Activated CD4-positive, alpha-beta T cell treated with anti-CD3 and anti-CD28 coated beads for 4 hours (primary cell): ENCODE measurements around the gene PARP9.
A peak's percentile ranks its signal among the peaks of the same experiment; 100 is the strongest.
"Not testable (repeated sequence)": the region's sequence is repeated elsewhere in the genome, so short reads cannot be mapped to it uniquely, and the experiment has no call there.

ENCODE experiments used
- DNase-seq, 2 donors: peaks; one replicate each; pipeline ENCODE4 v3.0.0-alpha.2; 2020

Gene PARP9

DNA sequence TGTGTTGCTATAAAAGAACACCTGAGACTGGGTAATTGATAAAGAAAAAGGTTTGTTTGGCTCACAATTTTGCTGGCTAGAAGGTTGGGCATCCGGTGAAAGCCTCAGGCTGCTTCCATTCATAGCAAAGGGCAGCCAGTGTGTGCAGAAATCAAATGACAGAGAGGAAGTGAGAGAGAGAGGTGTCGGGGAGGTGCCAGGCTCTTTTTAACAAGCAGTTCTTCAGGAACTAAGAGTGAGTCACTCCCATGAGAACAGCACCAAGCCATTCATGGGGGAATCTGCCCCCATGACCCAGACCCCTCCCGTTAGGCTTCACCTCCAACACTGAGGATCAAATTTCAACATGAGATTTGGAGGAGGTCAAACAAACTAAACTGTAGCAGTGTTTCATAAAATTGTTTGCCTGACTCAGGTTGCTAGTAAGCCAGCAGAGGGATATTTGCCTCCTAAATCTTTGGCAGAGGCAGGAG is 8.9 kb upstream of the PARP9 start:
- peak; percentile 22 to 37 for DNase-seq

DNA sequence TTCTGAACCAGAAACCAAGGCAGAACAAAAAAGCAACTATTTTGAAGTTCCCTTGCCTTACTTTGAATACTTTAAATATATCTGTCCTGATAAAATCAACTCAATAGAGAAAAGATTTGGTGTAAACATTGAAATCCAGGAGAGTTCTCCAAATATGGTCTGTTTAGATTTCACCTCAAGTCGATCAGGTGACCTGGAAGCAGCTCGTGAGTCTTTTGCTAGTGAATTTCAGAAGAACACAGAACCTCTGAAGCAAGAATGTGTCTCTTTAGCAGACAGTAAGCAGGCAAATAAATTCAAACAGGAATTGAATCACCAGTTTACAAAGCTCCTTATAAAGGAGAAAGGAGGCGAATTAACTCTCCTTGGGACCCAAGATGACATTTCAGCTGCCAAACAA is 4.7 kb upstream of the PARP9 start:
- no peak for DNase-seq

DNA sequence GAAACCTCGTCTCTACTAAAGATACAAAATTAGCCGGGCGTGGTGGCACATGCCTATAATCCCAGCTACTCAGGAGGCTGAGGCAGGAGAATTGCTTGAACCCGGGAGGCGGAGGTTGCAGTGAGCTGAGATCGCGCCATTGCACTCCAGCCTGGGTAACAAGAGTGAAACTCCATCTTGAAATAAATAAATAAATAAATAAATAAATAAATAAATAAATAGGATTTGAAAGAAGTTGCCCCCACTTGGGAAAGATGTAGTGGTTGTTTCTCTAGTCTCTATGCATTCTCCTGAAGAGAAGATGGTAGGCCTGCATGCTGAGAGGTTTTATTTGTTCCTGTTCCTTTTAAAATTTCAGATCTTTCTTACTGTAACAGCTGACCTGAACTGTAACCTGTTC is 4.0 kb upstream of the PARP9 start:
- not testable (repeated sequence) for DNase-seq

DNA sequence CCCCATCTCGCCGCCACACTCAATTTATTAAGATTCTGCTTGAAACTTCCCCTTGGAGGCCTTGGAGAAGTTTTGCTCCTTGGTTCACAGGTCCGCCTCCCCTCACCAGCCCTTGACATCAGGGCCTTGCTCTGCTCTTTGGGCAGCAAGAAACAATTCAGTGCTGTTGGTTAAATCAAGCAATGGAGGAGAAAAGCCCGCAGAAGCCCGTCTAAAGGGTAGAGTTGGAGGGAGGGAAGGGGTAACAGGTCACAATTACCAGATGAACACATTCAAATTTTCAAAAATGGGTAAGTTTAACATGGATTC is 429 bp downstream of the PARP9 start:
- peak; percentile 20 to 21 for DNase-seq

DNA sequence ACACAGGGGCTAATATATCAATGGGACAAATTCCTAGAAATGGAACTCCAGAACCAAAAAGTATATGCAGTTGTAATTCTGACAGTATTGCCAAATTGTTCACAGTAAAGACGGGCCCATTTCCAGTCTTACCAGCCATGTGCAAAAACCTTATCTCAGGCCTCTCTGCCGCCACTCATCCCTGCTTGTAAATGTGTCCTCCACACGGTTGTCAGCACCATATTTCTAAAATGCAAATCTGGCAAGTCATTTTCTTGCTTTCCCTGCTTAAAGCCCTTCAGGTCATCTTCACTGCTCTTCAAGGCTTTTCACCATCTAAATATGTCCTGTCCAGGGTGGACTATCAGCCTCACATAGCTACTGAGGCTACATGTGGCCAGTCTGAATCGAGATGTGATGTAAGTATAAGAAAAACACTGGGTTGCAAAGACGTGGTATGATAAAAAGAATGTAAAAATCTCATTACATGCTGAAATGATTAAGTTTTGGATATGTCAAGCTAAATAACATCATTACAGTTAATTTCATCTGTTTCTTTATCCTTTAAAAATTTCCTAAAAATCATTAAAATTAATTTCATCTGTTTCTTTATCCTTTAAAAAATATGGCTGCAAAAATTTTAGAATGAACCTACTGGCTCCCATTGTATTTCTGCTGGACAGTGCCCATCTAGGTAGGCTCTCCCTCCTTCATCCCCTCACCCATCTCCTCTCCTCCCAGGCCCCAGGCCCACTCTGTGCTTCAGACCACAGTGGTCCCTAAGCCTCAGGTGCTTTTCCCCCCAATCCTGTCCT is 980 bp downstream of the PARP9 start:
- DNase-seq: no peak

DNA sequence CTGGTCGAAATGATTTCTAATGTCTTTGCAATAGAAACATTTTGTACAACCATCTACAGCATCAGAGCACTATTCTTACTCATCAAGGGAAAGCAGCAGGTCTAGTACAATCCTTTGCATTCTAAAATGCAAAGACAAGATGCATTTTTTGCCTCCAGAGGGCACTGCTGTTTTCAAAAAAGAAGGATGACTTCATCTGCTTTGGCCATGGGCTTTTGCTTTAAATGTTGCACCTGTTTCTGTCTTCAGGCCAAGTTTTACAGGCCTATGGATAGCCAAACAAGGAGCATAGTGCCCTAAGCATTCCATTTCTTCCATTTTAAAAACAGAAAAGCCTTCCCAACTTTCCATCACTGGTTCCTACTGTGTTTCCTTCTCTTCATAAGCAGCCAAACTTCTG is 3.4 kb downstream of the PARP9 start:
- peak; percentile 51 to 72 for DNase-seq

DNA sequence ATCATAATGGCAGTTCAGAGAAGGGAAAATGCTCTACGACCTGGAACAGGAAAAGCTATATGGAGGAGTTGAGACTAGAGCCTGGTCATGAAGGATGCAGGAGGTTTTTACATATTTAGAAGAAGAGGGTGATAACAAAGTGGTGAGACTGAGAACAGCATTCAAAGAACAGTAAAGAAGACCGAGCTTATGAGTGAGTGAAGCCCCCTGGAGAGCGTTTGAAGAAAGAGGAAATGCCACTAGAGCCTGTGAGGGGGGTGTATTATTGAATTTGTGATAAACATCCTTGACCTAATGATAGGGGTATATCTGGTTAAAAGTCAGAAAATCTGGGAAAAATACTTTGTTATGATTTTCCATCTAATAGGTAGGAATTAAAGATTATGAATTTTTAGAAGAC is 4.2 kb downstream of the PARP9 start:
- no peak for DNase-seq

DNA sequence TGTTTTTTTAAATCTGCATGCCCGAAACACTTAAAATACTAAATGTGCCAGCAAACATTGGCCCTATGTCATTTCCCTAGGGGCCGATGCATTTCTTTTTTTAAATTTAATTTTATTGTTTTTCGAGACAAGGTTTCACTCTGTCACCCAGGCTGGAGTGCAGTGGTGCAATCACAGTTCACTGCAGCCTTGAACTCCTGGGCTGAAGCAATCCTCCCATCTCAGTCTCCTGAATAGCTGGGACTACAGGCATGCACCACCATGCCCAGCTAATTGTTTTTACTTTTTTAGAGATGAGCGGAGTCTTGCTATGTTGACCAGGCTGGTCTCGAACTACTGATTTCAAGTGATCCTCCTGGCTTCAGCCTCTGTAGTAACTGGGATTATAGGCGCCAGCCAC is 5.5 kb downstream of the PARP9 start:
- DNase-seq: no peak

DNA sequence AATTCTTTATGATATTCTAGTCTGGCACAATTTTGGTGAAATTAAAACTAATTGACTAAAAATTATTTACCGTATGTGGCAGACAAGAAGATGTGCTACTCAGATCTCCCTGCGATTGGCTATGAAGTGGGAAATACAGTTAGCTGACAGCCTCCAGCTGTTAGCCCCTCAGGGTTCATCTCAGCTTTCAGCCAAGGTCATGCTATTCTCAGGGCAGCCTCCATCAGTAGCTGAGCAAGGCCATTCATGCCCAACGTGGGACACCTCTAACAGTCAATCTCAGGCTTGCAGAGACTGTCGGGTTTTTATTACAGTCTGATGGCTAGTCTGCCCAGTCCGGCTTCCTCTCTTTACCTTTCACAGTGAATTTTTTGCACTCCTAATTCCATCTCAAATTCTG is 6.7 kb downstream of the PARP9 start:
- DNase-seq: no peak

DNA sequence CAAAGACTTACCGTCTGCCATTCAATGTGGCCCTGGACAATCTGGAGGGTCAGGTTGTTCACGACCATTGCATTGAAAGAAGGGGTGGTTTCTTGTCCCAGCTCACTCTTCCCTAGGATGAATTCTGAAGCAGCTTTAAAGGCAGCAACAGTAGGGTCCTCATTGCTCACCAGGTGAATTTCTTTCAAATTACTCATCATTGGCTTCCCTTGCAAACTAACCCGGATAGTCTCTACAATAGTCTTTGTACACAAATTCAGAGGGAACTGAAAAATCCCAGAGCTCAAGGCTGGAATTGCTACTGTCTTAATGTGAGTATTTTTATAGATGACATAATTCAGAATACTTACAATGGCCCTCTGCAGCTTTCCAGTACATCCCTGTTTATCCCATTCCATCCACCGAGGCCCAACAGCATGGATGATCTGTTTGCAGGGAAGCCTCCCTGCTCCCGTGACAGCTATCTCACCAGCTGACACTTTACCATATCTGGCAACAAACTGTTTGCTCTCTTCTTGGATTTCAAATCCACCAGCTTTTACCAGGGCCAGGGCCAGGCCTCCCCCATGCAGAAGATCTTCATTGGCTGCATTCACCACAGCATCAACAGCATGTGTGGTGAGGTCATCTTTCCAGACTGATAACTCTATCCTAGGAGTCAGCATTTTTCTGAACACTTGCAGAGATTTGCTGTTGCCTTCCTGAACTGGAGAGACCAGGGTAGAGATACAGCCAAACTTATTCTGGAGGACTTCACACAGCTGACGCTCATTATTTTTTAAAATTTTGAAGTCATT is 8.6 kb downstream of the PARP9 start:
- DNase-seq: no peak

DNA sequence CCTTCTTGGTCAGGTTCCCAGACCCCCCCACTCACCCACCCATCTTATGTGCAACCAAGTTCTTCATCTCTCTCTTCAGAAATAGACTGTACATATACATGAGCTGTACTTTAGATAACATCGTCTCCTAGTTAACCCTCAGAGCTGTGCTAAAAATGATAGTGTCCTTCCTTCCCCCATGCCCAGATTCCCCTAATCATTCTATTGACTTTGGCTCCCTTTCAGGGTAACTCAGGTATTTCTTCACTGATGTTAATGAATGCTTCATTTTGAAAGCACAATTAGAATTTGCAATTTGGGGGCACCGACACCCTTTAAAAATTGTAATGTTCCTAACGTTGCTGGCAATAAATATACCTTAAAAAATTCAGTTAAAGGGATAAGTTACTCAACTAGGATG is 10.9 kb downstream of the PARP9 start:
- DNase-seq: no peak

DNA sequence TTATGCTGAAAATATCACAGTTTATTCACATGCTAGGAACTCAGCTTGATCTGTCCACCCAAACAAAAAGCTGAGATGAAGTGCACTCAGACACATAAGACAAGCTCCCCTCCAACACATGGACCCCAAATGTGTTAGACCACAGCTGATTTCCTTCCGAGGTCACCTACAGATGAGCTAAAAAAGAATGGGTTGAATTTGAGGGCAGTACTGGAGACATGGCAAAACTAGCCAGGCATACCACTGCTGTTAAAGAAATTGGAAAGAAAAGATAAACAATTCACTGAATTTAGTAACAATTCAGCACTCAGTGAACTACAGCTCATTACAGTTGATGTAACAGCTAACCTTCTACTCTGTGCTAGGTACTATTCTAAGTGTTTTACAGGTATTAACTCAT is 15.5 kb downstream of the PARP9 start:
- no peak for DNase-seq

DNA sequence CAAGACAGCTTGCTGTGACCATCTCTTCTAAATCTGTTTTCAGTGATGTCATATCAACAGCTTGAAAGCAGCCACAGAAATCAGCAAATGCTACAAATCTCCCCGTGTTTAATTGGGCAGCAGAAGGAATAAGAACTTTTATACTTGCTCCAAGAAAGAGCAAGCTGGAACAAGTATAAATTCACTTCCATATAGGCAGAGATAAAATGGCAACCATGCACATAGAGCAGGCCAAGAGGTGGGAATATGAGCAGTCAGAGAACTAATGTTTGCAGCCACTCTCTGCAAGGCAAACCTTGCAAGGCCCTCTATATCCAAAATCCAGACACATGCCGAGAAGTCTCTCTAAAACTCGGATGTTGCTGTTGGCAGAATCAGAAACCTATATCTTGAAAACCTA is 16.0 kb downstream of the PARP9 start:
- no peak for DNase-seq

DNA sequence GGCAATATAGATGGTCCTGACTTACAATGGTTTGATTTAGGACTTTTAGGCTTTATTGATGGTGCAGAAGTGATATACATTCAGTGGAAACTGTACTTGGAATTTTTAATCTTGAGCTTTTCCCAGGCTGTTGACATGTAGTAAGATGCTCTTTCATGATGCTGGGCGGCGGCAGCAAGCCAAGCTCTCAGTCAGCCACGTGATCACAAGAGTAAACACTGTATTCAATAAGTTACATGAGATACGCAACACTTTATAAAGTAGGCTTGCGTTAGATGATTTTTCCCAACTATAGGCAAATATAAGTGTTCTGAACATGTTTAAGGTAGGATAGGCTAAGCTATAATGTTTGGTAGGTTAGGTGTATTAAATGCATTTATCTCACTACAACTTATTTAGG is 17.9 kb downstream of the PARP9 start:
- no peak for DNase-seq

DNA sequence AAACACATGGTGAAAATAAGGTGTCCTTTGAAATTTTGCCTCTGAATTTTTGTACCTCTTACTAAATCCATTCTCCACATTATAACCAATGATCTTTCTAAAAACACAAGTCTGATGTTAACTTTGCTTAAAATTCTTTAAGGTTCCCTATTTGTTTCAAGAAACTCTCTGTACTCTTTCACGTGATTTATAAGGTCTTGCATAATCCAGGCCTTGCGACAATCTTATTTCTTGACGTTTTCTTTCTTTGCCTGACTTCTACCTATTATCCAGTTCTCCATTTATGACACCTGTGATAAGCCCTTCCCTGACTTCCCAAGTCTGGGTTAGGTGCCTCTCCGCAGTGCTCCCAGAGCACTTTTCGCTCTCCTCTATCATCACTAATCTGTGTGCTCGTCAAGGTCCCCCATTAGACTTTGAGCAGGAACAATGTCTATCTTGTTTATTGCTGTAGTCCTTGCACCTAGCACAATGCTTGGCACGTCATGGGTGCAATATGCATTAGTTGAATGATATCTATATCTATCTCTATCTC is 25.1 kb downstream of the PARP9 start:
- DNase-seq: no peak

DNA sequence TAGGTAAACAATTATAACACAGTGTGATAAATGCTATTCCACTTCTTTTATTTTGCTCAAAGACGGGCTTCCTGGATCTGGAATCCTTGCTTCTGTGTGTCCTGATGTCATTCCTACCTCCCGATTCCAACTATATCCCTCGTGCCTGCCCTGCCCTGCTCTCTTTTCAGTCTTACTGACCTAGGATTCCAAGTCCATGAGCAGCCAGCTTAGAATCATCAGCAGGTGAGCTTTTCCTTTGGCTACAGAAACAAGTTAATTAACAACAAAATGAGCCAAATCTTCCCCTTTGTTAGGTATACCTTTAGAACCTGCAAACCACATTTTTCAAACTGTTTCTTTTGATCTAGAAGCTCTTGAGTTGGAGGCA is 27.5 kb downstream of the PARP9 start:
- no peak for DNase-seq

DNA sequence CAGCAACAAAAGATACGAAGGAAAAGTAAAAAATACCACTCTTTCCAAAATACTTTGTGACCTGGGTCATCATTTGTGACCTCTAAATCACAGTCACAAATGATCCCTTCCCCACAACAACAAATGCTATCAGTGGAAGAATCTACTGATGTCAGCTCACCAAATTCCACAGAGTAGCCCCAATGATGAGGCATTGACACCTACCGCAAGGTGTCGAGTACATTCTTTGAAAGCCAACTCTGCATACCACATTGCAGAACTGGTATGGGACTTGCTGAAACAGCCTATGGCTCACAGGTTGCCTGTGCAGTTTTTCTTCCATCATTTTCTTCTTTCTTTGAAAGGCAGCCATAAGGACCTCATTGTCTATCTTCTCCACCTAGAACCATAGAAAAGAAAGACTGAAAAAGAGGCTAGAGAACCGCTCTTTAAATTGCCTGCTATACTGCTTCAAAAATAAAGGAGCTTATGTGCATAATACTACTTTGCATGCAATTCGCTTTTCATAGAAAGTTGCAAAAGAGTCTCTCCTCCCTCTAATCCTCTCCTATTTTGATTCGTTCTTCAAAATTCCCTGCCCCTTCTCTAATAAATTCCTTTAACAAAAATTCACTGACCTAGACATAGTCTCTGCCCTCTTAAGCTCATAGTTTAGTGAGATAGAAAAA is 28.0 kb downstream of the PARP9 start:
- no peak for DNase-seq

DNA sequence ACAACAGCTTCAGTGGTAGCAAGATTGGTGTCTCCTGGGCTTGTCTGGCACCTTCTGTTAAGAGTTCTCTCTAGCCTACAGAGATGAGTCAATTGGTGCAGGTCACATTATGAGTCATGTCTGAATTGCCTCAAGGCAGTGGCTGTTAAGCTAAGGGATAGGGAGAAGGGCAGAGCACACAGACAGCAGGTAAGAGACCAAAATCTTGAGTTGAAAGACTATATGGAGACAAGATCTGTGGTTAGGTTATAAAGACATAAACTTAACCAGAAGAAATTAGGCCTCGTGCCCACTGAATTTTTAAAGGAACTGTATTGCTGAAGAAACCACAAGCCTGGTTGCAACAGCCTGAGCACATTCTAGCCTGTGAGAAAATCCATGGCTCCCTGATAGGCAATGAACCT is 30.2 kb downstream of the PARP9 start:
- DNase-seq: peak; percentile 8 to 10

DNA sequence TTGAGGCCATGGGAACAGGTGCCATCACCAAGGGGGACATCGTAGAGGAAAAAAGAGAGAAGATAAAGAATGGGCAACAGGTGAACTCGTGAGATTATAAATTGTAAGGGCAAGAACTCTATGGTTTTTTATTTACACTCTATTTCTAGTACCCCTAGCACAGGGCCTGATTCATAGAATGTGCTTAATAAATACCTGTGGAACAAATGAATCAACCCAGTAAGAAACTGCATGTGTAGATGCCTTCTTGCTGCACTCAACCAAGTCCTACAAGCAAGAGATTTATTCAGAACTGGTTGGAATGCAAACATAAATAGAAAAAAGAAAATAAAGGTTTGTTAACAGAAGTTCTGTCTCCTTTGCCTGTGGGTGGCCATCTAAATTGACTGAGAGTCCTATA is 30.6 kb downstream of the PARP9 start:
- no peak for DNase-seq

DNA sequence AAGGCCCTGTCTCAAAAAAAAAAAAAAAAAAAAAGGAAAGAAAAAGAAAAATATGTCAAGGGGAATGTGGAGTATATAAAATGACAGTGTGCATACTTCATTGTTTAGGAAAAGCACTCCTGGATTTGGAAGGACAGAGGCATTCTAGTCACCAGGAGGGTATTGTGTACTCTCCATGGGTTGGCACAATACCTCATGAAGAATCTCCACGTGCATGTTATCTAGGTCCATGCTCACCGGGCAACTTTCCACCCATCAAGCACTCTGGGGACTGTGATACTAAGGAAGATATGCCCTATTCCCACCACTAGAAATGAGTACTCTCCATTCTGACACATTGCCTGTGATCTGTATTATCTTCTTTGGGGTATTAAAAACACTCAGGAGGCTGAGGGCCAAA is 33.9 kb downstream of the PARP9 start:
- no peak for DNase-seq

DNA sequence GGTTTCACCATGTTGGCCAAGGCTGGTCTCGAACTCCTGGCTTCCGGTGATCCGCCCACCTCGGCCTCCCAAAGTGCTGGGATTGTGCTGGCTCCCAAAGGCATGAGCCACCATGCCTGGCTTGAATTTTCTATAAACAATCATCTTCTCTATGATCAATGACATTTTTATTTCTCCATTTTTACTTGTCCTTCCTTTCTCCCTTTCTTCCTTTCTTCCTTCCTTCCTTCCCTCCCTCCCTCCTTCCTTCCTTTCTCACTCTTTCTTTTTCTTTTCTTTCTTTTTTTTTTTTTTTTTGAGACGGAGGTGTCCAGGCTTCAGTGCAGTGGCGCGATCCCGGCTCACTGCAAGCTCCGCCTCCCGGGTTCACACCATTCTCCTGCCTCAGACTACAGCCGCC is 40.8 kb downstream of the PARP9 start:
- DNase-seq: no peak

DNA sequence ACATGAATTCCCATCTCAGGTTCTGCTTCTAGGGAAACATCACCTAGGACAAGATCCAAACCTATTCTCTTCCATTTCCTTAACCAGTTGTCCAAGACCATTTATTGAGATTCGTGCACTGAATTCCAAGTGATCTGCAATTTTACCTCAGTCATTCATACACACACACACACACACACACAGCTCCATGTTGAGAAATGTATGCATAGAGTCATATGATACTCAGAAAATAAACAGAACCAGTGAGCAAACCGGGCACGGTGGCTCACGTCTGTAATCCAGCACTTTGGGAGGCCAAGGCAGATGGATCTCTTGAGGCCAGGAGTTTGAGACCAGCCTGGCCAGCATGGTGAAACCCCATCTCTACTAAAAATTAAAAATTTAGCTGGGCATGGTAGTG is 43.2 kb downstream of the PARP9 start:
- no peak for DNase-seq

DNA sequence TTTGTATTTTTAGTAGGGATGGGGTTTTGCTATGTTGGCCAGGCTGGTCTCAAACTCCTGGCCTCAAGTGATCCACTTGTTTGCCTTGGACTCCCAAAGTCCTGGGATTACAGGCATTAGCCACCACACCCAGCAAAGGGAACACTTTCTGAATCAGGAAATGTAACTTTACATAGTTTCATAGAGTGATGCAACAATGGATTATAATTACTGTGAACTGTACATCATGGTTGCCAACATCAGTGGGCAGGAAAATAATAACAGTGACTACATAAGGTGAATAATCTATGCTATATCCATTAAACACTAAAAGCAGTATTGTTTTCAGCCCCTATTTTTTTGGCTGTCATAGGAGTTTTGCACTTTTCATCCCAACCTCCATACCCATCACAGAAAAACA is 44.4 kb downstream of the PARP9 start:
- no peak for DNase-seq

DNA sequence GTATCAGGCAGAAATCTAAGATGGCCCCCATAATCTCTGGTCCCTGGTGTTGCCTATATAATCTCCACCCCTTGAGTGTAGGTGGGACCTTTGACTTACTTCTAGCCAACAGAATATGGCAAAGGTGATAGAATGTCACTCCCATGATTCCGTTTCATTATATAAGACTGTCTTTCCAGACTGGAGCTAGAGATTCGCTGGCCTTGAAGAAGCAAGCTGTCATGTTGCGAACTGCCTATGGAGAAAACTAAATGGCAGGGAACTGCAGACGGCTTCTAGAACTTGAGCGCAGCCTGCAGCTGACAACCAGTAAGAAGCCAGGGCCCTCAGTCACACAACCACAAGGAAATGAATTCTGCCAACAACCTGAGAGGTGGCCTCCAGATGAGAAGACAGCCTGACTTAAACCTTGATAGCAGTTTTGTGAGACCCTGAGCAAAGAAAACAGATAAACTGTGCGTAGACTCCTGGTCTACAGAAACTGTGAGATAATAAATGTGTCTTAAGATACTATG is 47.2 kb downstream of the PARP9 start:
- no peak for DNase-seq
